Hematopoietic multipotent progenitor cell treated with erythropoietin and hydrocortisone succinate and interleukin-3 and kit ligand, for 15 days (in vitro differentiated cells): ENCODE measurements around the gene LAMB3.

Source experiments
- DNase-seq: peaks from one replicate; pipeline ENCODE4 v3.0.0-alpha.2; 2015; ENCODE audit warnings: low spot score

Gene LAMB3

DNA sequence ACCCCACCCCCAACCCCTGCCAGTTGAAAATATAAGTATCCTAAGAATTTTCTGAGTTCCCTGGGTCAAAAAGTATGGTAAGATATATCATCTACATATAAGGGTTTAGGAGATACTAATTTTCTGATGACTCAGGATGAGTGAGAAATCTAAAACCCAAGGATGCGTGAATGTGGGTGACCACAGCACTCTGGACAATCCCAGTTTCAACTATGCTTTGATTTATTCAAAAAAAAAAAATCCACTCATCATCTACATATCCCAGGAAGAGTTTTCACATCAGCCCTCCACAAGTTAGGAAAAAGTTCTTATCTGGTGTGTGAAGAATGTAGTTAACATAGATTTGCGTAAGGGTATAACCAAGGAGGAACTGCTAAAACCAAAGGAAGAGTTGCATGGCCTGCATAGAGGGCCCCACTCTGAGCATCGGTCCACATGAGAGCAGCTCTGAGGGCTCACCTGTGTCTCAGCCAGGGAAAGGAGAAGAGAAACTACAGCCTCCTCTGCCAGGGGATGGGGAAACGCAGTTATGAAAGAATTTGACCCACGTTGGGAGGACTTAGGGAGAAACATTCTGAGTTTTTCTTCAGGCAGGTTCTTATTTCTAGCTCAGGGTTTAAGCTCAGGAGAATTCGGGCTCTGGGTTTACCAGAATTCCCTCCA lies 18.8 kb downstream of the LAMB3 start:
- no peak for DNase-seq

DNA sequence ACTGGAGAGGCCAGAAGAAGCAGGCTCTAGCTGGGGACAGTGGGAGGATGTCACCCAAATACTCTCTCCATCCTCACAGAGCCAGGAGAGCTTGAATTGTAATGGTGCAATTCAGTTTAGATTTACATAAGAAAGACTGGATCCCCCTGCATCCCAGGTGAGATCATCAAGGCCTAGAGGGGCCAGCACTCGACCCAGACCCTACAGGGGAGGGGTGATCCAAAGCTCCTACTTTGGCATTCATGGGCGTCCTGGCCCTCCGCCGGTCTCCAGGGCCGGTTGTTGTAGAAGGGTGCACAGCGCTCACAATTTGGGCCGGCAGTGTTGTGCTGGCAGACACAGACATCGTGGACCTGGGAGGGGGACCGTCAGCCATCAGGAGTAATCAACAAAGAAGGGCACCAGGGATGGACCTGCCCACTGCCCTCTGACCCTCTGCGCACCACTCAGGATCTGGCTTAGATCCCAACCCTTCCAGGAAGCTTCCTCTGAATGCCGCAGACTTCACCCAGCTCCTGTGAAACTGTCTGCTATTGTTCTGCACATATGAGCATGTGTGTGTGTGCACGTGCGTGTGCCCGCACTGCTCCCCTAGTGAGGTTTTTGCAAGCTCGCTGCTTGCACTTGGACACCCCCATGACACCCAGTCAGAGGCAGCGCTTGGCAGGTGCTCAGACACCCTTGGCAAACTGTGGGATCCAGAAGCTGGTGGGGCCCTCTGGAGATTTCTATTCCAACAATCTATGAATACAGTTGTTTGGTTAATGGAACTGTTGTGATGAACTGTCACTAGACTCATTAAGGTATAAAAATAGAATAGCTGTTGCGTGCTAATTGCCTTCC lies 21.6 kb downstream of the LAMB3 start:
- DNase-seq = no peak

DNA sequence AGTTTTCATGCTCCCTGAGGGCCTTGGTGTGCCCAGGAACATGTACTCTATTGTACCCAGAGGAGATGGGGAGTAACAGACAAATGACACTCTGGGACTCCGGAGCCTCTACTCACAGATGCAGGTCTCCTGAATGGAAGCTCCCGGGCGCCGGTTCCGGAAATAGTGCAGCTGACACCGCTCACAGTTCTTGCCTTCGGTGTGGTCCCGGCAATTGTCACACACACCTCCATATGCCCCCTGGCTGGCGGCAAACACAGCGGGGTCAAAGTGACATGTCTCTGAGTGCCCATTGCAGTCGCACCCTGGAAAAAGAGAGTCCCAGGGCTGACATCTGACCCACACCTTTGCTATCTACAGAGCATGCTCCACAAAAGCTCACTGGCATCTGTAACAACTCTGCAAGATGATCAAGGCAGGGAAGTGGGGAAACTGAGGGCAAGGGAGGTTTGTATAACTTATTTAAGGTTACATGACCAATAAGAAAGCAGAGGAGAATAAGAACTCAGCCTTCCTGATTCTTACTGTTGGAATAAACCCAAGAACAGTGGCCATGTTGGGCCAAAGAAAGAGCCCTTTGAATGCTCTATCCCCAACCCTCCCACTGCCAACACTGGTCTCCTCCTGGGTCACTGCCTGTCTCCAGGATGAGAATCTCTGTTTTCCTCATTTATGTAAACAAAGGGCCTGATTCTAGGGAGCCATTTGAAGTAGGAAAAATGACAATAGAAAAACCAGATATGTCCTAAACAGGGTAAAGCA lies 22.4 kb downstream of the LAMB3 start:
- no peak for DNase-seq

DNA sequence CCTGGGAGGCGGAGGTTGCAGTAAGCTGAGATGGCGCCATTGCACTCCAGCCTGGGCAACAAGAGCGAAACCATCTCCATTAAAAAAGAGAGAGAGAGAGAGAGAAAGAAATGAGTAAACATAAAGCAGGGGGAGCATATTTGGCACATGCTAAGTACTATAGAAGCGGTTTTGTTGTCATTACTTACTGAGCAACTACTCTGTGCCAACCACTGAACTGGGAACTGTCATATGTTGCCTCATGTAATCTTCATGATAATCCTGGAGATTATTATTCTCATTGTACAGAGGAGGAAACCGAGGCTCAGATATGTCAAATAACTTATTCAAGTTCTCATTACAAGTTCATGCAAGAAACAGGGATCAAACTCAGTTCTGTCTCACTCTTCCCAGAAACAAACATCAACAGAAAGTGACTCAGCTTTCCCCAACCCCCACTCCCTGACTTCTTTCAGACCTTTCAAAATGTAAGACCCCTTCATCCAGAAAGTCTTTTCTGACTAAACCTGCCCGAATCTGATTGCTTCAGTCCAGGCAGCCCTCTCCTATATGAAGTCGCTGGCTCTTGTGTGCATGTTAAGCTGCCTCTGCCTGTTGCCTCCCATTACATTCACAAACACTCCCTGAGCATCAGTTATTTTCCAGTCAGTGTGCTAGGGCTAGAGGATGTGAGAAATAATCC lies 23.5 kb downstream of the LAMB3 start:
- no peak for DNase-seq

DNA sequence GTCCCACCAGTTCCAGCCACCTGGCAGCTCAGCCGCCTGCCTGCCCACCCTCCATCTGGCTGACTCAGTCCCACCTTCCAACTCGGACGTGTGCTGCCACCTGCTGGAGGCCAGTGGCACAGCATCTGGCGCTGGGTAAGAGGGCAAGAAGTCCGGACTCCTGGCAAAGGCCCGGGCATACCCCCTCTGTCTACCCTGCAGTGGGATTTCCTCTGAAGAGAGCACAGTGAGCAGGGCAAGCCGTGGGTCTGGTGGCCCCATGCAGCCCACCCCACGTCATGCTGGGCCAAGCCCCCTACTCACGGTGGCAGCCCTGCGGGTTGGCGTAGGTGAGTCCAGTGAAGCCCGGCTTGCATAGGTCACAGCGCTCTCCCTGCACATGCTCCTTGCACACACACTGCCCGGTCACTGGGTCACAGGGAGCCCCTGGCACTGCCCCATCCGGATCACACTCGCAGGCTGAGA lies 24.5 kb downstream of the LAMB3 start:
- DNase-seq = peak; percentile 78

DNA sequence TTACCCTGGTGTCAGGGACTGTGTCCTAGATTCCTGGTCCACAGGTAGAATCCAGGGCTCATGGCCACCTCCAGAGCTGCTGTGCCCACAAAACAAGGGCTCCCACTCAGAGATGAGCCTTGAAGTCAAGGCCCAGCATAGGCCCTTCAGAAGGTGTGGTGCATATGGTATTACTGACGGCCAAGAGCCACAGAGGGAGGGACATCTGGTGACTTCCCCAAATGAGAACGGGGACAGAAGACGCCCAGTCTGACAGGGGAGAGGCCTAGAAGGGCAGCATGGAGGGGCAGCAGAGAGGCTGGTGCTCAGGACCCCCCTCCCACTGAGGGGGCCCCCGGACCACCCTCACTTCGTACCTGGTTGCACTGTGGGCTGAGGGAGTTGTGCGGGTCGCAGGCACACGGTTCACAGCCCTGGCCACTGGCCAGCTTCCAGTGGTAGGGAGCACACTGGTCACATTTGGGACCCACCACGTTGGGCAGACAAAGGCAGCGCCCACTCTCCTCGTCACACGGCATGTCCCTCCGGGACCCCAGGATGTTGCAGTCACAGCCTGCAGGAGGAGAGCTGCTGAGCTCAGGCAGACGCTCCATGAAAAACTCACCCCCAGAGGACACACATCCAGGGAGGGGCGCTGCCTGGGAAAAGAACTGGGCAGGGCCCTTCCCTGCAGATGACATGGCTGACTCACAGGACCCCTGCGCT lies 25.0 kb downstream of the LAMB3 start:
- no peak for DNase-seq

DNA sequence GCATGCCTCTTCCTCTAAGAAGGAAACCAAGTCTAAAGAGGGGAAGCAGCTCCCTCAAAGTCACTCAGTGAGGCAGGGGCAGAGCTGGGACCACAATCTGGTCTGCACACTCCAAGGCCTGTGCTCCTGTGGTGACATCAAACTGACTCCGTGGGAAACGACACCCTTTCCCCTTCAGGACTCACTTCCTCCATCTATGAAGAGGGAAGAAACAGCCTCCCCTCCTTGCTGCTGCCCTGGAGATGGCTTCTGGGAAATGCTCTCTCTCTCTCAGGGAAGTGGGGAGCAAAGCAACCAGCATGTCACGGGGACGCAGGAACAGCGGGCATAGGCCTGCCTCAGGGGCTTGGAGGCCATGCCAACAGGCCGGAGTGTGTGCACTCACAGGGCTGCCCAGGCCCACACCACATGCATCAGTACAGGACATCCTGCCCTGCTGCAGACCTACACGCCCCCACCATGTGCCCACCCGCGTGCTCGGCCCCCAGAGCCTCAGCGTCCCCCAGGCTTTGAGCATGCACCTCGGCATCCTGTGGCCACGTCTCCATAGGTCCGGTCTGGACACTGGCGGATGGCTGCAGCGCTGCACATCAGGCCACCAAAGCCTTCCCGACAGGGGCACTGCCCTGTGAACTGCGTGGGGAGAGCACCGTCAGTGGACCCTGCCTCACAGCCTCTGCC lies 25.7 kb downstream of the LAMB3 start:
- DNase-seq = no peak

DNA sequence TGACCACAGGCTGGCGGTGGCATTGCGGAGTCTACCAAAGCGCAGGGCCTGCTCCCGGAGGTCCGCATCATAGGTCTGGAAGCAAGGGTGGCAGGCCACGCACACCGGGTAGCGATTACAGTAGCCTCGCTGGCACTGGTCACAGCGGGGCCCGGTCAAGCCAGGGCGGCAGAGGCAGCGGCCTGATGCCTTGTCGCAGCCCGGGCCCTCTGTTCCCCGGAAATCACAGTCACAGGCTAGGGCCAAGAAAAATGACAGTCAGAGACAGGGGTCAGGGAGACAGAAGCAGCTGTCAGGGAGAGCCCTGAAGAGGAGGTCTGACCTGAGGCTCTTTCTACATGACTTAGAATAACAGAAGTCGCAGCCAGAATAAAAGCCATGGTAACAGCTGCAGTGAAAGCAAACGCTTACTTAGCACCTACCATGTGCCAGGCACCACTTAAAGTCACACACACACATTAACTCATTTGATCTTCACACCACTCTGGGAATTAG lies 26.4 kb downstream of the LAMB3 start:
- no peak for DNase-seq

DNA sequence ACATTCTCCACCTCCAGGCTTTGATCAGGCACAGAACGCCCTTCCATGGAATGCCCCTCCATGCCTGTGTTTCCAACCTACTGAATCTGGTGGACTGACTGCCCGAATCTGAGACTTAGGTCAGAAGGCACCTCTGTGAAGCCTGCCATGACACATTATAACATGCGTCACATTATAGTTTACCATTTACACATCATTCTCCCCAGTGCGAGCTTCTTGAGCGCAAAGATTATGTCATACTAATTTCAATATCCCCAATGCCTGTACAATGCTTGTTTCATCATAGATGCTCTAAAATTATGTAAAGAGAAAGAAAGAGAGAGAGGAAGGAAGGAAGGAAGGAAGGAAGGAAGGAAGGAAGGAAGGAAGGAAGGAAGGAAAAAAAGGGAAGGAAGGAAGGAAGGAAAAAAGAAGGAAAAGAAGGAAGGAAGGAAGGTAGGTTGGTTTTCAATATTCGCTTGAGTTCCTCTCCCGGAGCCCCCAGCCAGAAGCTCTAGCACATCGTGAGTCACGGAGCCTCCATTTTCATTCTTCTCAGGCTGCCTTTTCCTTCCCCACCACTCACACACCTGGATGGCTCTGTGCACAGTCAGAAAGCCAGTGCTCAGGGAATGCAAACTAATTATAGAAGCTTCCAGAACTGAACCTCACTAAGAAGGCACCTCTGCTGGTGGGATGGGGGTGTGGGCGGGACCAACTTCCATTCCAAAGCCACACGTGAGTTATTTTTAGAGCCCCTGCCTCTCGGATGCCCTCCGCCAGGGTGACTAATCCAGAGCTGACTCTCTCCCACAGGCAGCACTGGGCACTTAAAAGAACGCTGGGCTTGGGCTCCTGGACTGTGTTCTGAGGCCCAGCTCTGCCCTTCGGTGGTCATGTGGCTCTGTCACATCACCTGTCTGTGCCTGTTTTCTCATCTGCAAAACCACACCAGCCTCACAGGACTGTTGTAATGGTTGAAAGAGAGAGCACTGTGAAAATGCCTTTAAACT lies 27.4 kb downstream of the LAMB3 start:
- no peak for DNase-seq

DNA sequence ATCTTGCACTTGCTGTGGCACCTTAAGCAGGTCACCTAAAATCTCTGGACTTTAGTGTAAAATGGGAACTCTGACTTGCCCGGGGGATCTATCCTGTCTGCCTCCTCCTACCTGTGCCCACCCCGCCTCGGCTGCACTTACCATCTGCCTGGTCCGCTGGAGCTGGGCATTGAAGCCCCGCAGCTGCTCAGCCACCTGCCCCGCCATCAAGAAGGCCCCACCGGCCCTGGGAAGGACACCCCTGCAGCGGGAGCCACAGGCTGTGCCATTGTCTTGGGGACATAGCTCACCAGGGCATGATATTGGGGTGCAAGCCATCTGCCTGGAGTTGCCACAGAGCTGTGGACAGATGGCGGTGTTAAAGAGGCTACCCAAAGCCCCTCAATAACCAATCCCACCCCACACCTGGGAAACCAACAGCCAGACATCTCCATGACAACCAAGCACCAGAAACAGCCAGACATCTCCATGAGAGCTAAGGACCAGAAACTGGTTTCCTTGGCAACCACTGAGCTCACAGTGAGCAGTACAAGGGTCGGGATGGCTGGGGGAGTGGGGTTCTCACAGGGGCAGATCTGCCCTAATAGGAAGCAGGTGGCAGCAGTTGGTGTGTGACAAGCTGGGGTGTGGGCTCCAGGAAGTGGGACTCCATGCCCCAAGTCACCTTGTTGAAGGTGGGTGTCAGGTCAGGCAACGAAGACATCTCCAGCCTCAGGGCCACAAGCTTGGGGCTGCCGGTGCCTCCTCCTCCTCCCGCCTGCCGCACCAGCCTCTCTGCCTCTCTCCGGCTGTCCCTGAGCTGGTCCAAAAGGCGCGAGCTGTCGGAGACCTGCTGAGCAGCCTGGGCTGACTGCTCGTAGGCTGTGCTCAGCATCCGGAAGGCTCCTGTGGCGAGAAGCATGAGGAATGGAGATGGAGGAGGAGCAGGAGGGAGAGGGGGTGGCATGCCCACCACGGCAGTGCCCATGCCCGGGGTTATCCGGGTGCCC lies 29.1 kb downstream of the LAMB3 start:
- DNase-seq = no peak

DNA sequence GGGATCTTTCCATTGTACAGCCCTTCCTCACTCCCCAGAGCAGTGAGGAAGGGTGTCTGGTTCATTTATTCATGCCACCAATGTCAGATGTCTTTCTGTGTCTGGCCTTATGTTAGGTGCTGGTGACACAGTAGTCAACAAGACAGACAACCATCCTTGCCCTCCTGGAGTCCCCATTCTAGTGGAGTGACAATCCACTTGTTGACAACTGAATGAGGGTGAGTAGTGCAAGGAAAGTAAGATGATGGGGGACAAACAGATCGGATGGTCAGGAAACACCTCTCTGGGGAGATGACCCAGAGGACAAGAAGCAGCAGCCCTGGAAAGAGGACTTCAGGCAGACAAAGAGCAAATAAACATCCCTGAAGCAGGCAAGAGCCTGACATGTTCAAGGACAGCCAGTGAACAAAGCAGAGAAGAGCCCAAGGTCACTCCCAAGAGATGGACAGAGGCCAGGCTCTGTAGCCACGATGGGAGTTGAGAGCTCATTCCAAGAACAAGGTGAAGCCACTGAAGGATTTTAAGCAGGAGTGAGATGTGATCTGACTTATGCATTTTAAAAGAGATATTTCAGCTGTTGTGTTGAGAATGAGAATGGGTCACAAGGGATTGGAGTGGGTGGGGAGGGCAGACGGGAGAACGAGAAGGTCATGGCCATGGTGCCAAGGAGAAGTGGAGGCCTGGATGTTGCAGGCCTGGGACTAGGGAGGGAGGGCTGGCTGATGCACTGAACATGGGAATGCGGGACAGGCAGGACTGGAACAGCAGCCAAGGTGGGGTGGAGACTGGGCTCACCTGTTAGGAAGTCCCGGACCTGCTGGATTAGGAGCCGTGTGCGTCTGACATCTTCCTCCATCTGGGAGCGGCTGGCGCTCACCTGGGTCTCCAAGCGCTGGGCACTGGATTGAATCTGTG lies 30.2 kb downstream of the LAMB3 start:
- DNase-seq = no peak

DNA sequence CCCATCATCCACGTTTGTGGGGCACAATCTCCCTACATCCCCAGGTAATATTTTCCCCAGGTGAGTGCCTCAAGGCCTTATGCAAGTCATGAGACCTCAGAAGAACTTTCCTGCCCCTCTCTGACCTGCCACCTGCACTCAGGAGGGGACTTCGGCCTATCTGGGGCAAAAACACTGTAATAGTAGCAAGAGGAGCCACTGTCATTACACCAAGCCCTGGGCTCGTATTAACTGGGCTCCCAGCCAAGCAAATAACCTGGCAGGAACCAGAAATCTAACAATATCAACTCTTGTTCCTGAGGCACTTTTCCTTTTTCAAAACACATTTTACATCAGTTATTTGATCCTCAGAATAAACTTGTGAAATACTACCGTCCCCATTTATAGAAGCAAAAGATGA lies 30.9 kb downstream of the LAMB3 start:
- DNase-seq = no peak

DNA sequence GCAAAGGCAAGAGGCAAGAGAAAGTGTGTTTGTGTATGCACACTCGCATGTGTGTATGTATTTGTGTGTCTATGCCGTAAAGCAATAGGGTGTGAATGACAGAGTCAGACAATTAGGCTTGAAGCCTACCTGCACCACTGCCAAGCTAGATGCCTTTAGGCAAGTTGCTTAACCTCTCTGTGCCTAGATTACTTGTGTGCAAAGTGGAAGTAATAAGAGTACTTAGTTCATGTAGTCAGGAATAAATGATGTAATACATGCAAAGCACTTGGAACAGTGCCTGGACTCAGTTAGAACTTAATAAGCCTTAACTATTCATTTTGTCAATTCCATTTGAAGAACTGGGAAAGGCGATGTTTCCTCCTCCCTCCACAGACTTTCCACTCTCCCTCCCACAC lies 31.7 kb downstream of the LAMB3 start:
- DNase-seq = no peak

DNA sequence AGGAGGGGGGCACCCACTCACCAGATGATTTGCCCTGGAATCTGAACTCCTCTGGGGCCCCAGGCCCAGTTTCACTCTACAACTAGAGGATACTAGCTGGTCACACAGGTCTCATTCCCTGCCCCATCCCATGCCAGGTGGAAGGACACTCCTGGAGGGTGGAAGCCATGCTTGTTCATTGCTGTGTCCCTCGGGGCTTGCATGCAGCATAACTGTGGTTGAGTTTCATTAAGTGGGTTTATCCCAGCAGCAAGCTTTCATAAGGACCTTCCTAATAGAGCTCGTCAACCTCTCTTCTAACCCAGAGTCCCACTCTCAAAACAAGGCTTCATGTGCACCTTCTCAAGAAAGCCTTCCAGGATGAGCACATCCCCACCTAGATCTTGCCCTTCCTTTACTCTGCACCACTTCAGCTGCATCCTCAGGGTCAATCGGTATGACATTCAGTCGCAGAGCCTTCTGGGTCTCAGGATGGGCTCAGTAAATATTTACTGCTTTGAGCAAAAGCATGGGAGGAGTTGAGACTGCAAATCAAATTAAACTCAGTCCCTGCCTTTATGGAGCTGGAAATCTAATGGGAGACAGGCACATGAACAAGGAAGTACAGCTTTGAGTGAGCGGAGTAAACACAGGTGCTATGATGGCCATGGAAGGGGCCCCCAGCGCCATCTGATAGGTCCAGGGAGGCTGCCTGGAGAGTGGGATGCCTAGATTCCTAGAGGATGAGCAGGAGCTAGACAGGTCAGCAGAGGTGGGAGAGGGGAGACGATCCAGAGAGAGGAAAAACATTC lies 32.3 kb downstream of the LAMB3 start:
- DNase-seq = no peak

DNA sequence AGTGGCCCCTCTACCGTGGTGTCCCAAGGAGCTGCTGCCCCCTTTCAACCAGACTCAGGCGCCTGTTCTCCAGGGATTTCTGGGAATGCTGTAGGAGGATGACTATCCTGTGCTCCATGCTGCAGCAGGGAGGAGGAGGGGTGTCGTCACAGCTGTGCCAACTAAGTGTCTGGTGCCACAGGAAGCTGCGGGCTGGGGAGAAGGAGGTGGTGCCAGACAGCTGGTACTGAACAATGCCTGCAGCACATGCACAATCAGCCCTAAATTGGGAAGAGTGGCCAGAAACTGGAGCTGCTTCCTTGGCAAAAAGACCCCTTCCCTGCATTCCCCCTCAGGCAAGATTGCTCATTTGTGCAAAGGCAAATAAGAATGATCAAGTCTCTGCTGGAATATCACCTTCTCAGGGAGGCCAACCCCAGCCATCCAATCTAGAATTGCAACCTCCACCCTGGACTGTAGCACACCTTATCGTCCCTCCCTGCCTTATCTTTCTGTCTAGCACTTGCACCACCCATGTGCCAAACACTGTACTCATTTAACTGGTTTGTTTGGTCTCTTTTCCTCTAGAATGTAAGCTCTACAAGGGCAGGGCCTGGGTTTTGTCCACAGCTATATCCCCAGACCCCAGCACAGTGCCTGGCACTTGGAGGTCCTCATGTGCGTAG lies 33.3 kb downstream of the LAMB3 start:
- DNase-seq = no peak

DNA sequence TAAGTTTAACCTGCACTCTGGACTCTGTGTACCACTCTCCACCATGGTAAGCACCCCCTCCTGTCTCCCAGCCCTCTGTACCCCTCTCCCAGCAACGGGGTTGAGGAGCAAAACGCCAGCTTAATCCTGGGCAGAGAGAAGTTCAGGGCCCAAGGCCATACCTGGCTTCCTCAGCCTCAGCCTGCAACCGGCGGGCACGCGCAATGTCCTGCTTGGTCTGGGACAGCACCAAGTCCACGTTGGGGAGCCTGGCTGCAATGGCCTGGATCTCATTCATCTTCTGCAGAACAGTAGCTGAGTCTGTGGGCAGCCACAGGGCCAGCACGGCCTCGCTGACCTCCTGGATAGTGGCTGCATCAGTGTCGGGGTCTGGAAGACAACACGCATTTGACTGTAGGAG lies 33.9 kb downstream of the LAMB3 start:
- DNase-seq = no peak
